K562 (cell line): ENCODE results near the gene CCNC. TPM values are rescaled to one million over a fixed set of nuclear protein-coding genes. Genes with fewer than 3 reads are reported as not detected.
A peak's percentile ranks its signal among the peaks of the same experiment; 100 is the strongest.

ENCODE experiments used
- ATAC-seq: fragments of 200-7000 bp; cut with Tn5 transposase; 3 replicates; pipeline ENCODE4 v1.9.1; 2020; ENCODE audit warnings: moderate library complexity
- BruUV-seq: library from RNA; stranded (reverse); fragments of 400-500 nt; replicated peaks from 2 replicates; lab custom pipeline; 2021; lab: Mats Ljungman, UMichigan
- CTCF ChIA-PET: fragments of 300-600 bp; formaldehyde crosslinking; extraction: SDS; loops from one replicate; lab custom pipeline; 2021; ENCODE audit warnings: low intra/inter-chr PET ratio; lab: Yijun Ruan, JAX
- POLR2A ChIA-PET: fragments of 300-600, 350-650 bp; sonication (Branson Sonifier 250); formaldehyde crosslinking; extraction: SDS; loops from one replicate; lab custom pipeline; 2021; ENCODE audit warnings: antibody characterized with exemption, inconsistent platforms; lab: Yijun Ruan, JAX
- DNase-seq, 4 experiments: peaks; one replicate each; pipeline versions ENCODE4 v3.0.0 to v3.0.0-alpha.2; 2011 to 2018; ENCODE audit warnings: low spot score in 3 of 4, mixed read lengths in 3 of 4; ENCODE audit errors: extremely low read depth in 1 of 4
- FAIRE-seq: peaks from 2 replicates; lab custom pipeline; 2011; peaks lifted over from hg19 to GRCh38; lab: Jason Lieb, UNC
- H2AFZ ChIP-seq: 2 replicates; pipeline ENCODE4 v1.6.0; 2011; ENCODE audit warnings: low read depth, low read length, control low read depth, inconsistent platforms
- H3K27ac ChIP-seq: fragments of 200-600 bp; 3 replicates; pipeline ENCODE4 v1.8.0; 2011; ENCODE audit warnings: low read depth, mild to moderate bottlenecking, control low read depth, inconsistent platforms, low read length, moderate library complexity, mixed read lengths; ENCODE audit errors: extremely low read depth
- H3K27me3 ChIP-seq, 2 experiments: fragments of 300-600 bp in 1 of 2; 2 replicates in 1 of 2; 3 replicates in 1 of 2; pipeline versions ENCODE4 v1.6.0 to v1.8.0; 2011; ENCODE audit warnings: inconsistent platforms in 2 of 2, low read length in 2 of 2, mild to moderate bottlenecking in 1 of 2, mixed read lengths in 1 of 2, moderate library complexity in 1 of 2; ENCODE audit not compliant: control insufficient read depth in 2 of 2, insufficient read depth in 2 of 2
- H3K36me3 ChIP-seq: fragments of 300-600 bp; 3 replicates; pipeline ENCODE4 v1.8.0; 2011; ENCODE audit warnings: mild to moderate bottlenecking, low read length, inconsistent platforms; ENCODE audit not compliant: control insufficient read depth, insufficient read depth
- H3K4me1 ChIP-seq, 2 experiments: fragments of 200-600 bp in 1 of 2; replicated peaks in 1 of 2; 2 replicates in 1 of 2; 3 replicates in 1 of 2; pipeline versions ENCODE4 v1.5.1 to v1.8.0; 2011; ENCODE audit warnings: inconsistent platforms in 2 of 2, low read length in 2 of 2, mild to moderate bottlenecking in 1 of 2, mixed read lengths in 1 of 2, moderate library complexity in 1 of 2; ENCODE audit not compliant: control insufficient read depth in 2 of 2, insufficient read depth in 2 of 2
- H3K4me2 ChIP-seq: 2 replicates; pipeline ENCODE4 v1.6.1; 2011; ENCODE audit warnings: low read length, control low read depth, inconsistent platforms, mixed read lengths; ENCODE audit not compliant: insufficient read depth
- H3K4me3 ChIP-seq: fragments of 200-600 bp; sonication (generic), shearing (Covaris generic); 2 replicates; pipeline ENCODE4 v1.5.1; 2016; ENCODE audit warnings: control low read depth, inconsistent platforms
- H3K79me2 ChIP-seq: fragments of 200-600 bp; 3 replicates; pipeline ENCODE4 v1.8.0; 2011; ENCODE audit warnings: low read length, inconsistent platforms; ENCODE audit not compliant: control insufficient read depth, insufficient read depth
- H3K9ac ChIP-seq, 2 experiments: 2 replicates each; pipeline versions ENCODE4 v1.6.0 to v1.6.1; 2011; ENCODE audit warnings: low read depth in 2 of 2, low read length in 2 of 2, control low read depth in 1 of 2, inconsistent platforms in 1 of 2, mild to moderate bottlenecking in 1 of 2, mixed read lengths in 1 of 2; ENCODE audit not compliant: insufficient read depth in 1 of 2
- H3K9me1 ChIP-seq: one replicate; pipeline ENCODE4 v1.6.0; 2011; ENCODE audit warnings: inconsistent platforms, mild to moderate bottlenecking, low read length, moderate library complexity; ENCODE audit not compliant: control insufficient read depth, insufficient read depth
- H3K9me3 ChIP-seq: replicated peaks from 2 replicates; pipeline ENCODE4 v1.5.1; 2011; ENCODE audit warnings: low read depth, low read length, inconsistent platforms; ENCODE audit not compliant: control insufficient read depth, insufficient read depth
- H4K20me1 ChIP-seq: replicated peaks from 2 replicates; pipeline ENCODE4 v1.6.1; 2011; ENCODE audit warnings: low read length, inconsistent platforms, mixed read lengths; ENCODE audit not compliant: control insufficient read depth, insufficient read depth
- C11orf30 ChIP-seq: fragments of 450-650 bp; IDR thresholded peaks from 2 replicates; pipeline ENCODE4 v1.6.1; 2016; ENCODE audit warnings: low read depth, mild to moderate bottlenecking
- CREBBP ChIP-seq: IDR thresholded peaks from one replicate; pipeline ENCODE4 v1.6.1; 2012; ENCODE audit warnings: low read depth, mild to moderate bottlenecking, control low read depth, inconsistent platforms, low read length
- ETV6 ChIP-seq, 3 experiments: fragments of 150-350 bp in 1 of 3; sonication (generic) in 1 of 3; formaldehyde crosslinking in 1 of 3; IDR thresholded peaks; 2 replicates each; pipeline versions ENCODE4 v1.6.1 to v1.8.0; 2014 to 2022; ENCODE audit warnings: borderline replicate concordance in 2 of 3, low read depth in 2 of 3, antibody characterized with exemption in 1 of 3, low read length in 1 of 3, mild to moderate bottlenecking in 1 of 3, missing genetic modification reagents in 1 of 3
- NFE2 ChIP-seq: IDR thresholded peaks from 2 replicates; pipeline ENCODE4 v1.6.1; 2014; ENCODE audit warnings: antibody characterized with exemption, low read depth
- NR4A1 ChIP-seq, 2 experiments: fragments of 250-450 bp in 1 of 2; fragments of 450-650 bp in 1 of 2; sonication (Bioruptor Pico) in 1 of 2; IDR thresholded peaks; 2 replicates each; pipeline versions ENCODE4 v1.4.0 to v1.6.1; 2016 to 2020; ENCODE audit warnings: mild to moderate bottlenecking in 2 of 2, missing compliant biosample characterization in 1 of 2, missing genetic modification characterization in 1 of 2, moderate library complexity in 1 of 2
- POU5F1 ChIP-seq: fragments of 150-350 bp; IDR thresholded peaks from 2 replicates; pipeline ENCODE4 v1.6.1; 2014; ENCODE audit warnings: borderline replicate concordance, low read length, low read depth, mild to moderate bottlenecking; ENCODE audit not compliant: partially characterized antibody
- SMAD3 ChIP-seq: fragments of 450-650 bp; formaldehyde crosslinking; conservative IDR thresholded peaks from 2 replicates; pipeline ENCODE4 v1.4.0; 2020; ENCODE audit warnings: mild to moderate bottlenecking
- SMARCC2 ChIP-seq: fragments of 450-650 bp; IDR thresholded peaks from 2 replicates; pipeline ENCODE4 v1.6.1; 2017; ENCODE audit warnings: antibody characterized with exemption, moderate library complexity, mild to moderate bottlenecking, low read depth
- SMARCE1 ChIP-seq: fragments of 450-650 bp; IDR thresholded peaks from 2 replicates; pipeline ENCODE4 v1.7.1; 2016; ENCODE audit warnings: mild to moderate bottlenecking
- ZNF584 ChIP-seq: fragments of 200-800 bp; sonication (Bioruptor generic); IDR thresholded peaks from 2 replicates; pipeline ENCODE4 v1.6.1; 2016; ENCODE audit warnings: low read depth, mild to moderate bottlenecking, missing genetic modification characterization, missing compliant biosample characterization
- ZNF79 ChIP-seq: fragments of 250-450 bp; sonication (Bioruptor Pico); IDR thresholded peaks from 2 replicates; pipeline ENCODE4 v1.4.0; 2020; ENCODE audit warnings: low read depth, mild to moderate bottlenecking, moderate library complexity
- WGBS: fragments of 100-300 bp; shearing (Covaris generic); methylation state at CpG from one replicate; pipeline ENCODE4 v1.1.6; 2016; ENCODE audit warnings: low coverage, mixed read lengths; ENCODE audit not compliant: insufficient coverage; ENCODE audit errors: missing lambda C conversion rate; 5-methylcytosine and 5-hydroxymethylcytosine counted together
- in situ Hi-C: fragments of 300-500 bp; cut with MboI; formaldehyde crosslinking; loops from 4 replicates; pipeline ENCODE4 v1.15.0; 2018; ENCODE audit warnings: inconsistent platforms, mixed read lengths
- intact Hi-C: fragments of 100-400 bp; cut with micrococcal nuclease; formaldehyde crosslinking; loops from 2 replicates; pipeline ENCODE4 v1.14.2; 2022
- polyA plus RNA-seq, 8 experiments: library from polyadenylated mRNA; depleted of rRNA in 4 of 8; stranded (reverse) in 5 of 8; unstranded in 3 of 8; fragments of >200 nt; fragmentation: Nextera tagmentation in 2 of 8; fragmentation: Illumina TruSeq in 1 of 8; extraction: Ambion mirVana in 2 of 8; extraction: Trizol in 1 of 8; gene quantifications; 2 replicates each; pipeline versions ENCODE4 v1.2.1 to v1.2.3, GENCODE V29; 2011 to 2014; ENCODE audit warnings: inconsistent platforms in 1 of 8, missing spikeins in 1 of 8
- total RNA-seq, 7 experiments: library from RNA; depleted of rRNA in 6 of 7; stranded (reverse); fragments of >200 nt in 6 of 7; fragmentation: Illumina TruSeq in 2 of 7; extraction: Trizol in 2 of 7; gene quantifications; 2 replicates each; pipeline versions ENCODE4 v1.2.1 to v1.2.3, GENCODE V29; 2011 to 2021; ENCODE audit warnings: low replicate concordance in 1 of 7
- TF ChIP-seq, protein P1 (sequence below), 2 experiments: fragments of 150-350 bp in 1 of 2; IDR thresholded peaks; 2 replicates each; pipeline ENCODE4 v1.6.1; 2012 to 2016; ENCODE audit warnings: low read depth in 2 of 2, low read length in 2 of 2, mild to moderate bottlenecking in 1 of 2, moderate library complexity in 1 of 2
- TF ChIP-seq, protein P2 (sequence below): fragments of 450-650 bp; formaldehyde crosslinking; IDR thresholded peaks from 2 replicates; pipeline ENCODE4 v1.4.0; 2022; ENCODE audit warnings: mild to moderate bottlenecking, moderate library complexity
- TF ChIP-seq, protein P3 (sequence below): fragments of 250-450 bp; sonication (Bioruptor Pico); IDR thresholded peaks from 2 replicates; pipeline ENCODE4 v1.9.0; 2021; ENCODE audit warnings: mild to moderate bottlenecking
- TF ChIP-seq, protein P4 (sequence below): fragments of 250-450 bp; sonication (Bioruptor Pico); IDR thresholded peaks from 2 replicates; pipeline ENCODE4 v1.8.0; 2021; ENCODE audit warnings: borderline replicate concordance, mild to moderate bottlenecking, moderate library complexity; ENCODE audit not compliant: poor library complexity, severe bottlenecking

CCNC gene
- total and polyA plus RNA-seq, 9 of the 15 experiments (the other 6 are each of a cell fraction or from before 2014, with no cell fraction given) = 68.7 to 177 (median 99.6) TPM

DNA sequence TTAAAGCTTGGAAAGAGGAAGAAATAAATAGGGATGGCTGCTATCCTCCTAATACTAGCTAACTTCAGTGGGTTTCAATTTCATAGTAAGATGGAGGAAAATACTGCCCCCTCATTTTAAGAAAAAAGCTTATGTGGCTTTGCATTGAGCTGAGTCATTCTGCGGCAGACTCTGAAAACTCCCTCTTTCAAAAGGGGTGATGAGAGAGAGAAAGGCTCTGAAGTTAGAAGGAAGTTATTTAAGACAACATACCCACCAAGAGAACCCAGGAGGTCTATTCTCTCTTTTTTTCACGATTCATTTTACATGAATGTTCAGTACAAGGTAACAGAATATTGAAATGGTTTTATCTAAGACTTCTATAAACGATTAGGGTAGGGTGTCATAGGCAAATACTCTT is 42.7 kb upstream of the CCNC start:
- CTCF ChIA-PET = no interaction called here
- Histone ChIP-seq H3K9ac (no peak overlapping the region), H2AFZ (peak overlapping the region; percentile 84), H3K9me3 (no peaks in the 10 kb centered on the region), H3K4me3 (no peak overlapping the region), H3K27me3 (peaks cover 19 to 33% of the 10 kb centered on the region in 2 experiments; a peak in 3 of 5 replicates), H3K4me2 (peak overlapping the region; percentile 44; the same call in 1 of the 2 replicates), H3K36me3 (no peaks in the 10 kb centered on the region), H3K9me1 (no peaks in the 10 kb centered on the region), H4K20me1 (no peaks in the 10 kb centered on the region), H3K27ac (peak overlapping the region; percentile 64), H3K4me1 (peaks cover 3 to 18% of the 10 kb centered on the region in 2 experiments; a peak in 3 of 5 replicates), H3K79me2 (no peaks in the 10 kb centered on the region)
- no TSS peak for BruUV-seq
- 2% methylated on average over 3 of the region's 3 CpGs for WGBS
- ATAC-seq (peak; percentile 83), DNase-seq (peak in 3 of 4 experiments; percentile 20 to 65 (median 60)), FAIRE-seq (peak; percentile 91)
- intact Hi-C loops = no loop called here
- POLR2A ChIA-PET = interaction anchor here (0.8 to 1.5 kb wide), 5 partner anchors 9 to 44 kb away, joined by 3 to 4 read pairs (median 3); no protein-coding TSS in a partner anchor
- in situ Hi-C loops = no loop called here
- TF ChIP-seq, protein P1, sequence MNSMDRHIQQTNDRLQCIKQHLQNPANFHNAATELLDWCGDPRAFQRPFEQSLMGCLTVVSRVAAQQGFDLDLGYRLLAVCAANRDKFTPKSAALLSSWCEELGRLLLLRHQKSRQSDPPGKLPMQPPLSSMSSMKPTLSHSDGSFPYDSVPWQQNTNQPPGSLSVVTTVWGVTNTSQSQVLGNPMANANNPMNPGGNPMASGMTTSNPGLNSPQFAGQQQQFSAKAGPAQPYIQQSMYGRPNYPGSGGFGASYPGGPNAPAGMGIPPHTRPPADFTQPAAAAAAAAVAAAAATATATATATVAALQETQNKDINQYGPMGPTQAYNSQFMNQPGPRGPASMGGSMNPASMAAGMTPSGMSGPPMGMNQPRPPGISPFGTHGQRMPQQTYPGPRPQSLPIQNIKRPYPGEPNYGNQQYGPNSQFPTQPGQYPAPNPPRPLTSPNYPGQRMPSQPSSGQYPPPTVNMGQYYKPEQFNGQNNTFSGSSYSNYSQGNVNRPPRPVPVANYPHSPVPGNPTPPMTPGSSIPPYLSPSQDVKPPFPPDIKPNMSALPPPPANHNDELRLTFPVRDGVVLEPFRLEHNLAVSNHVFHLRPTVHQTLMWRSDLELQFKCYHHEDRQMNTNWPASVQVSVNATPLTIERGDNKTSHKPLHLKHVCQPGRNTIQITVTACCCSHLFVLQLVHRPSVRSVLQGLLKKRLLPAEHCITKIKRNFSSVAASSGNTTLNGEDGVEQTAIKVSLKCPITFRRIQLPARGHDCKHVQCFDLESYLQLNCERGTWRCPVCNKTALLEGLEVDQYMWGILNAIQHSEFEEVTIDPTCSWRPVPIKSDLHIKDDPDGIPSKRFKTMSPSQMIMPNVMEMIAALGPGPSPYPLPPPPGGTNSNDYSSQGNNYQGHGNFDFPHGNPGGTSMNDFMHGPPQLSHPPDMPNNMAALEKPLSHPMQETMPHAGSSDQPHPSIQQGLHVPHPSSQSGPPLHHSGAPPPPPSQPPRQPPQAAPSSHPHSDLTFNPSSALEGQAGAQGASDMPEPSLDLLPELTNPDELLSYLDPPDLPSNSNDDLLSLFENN (IDR thresholded peaks at IDR 0.05; ENCODE audit: low read depth in 2 of 2, low read length in 2 of 2) = no peak
- TF ChIP-seq SMARCC2 (0 out of 2 replicates have a peak, but pooled peaks have one; percentile 47), CREBBP (no peak), SMARCE1 (0 out of 2 replicates have a peak, but pooled peaks have one; percentile 42), ZNF79 (CRISPR knock-in tag) (no peak), POU5F1 (no peak), C11orf30 (peak; percentile 93), ETV6 (IDR thresholded peaks at IDR 0.05; ENCODE audit: borderline replicate concordance in 1 of 2, low read depth in 2 of 2, low read length in 1 of 2) (no peak), ETV6 (CRISPR knock-in tag; IDR thresholded peaks at IDR 0.05; ENCODE audit: borderline replicate concordance) (no peak), SMAD3 (no peak), ZNF584 (CRISPR knock-in tag) (no peak), NR4A1 (CRISPR knock-in tag; IDR thresholded peaks at IDR 0.05) (no peak), NR4A1 (tag; IDR thresholded peaks at IDR 0.05) (no peak), NFE2 (peak; percentile 96)
- TF ChIP-seq, protein P2, sequence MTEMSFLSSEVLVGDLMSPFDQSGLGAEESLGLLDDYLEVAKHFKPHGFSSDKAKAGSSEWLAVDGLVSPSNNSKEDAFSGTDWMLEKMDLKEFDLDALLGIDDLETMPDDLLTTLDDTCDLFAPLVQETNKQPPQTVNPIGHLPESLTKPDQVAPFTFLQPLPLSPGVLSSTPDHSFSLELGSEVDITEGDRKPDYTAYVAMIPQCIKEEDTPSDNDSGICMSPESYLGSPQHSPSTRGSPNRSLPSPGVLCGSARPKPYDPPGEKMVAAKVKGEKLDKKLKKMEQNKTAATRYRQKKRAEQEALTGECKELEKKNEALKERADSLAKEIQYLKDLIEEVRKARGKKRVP (CRISPR knock-in tag) = no peak
- TF ChIP-seq, protein P3, sequence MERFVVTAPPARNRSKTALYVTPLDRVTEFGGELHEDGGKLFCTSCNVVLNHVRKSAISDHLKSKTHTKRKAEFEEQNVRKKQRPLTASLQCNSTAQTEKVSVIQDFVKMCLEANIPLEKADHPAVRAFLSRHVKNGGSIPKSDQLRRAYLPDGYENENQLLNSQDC (CRISPR knock-in tag) = no peak
- TF ChIP-seq, protein P4, sequence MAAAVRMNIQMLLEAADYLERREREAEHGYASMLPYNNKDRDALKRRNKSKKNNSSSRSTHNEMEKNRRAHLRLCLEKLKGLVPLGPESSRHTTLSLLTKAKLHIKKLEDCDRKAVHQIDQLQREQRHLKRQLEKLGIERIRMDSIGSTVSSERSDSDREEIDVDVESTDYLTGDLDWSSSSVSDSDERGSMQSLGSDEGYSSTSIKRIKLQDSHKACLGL (CRISPR knock-in tag) = no peak
